ENCODE results near the gene SLC22A1. TPM values are rescaled to one million over a fixed set of nuclear protein-coding genes. Genes with fewer than 3 reads are reported as not detected.

SLC22A1 gene
- total RNA-seq, 1 donor from 2014 or later: 0.57 TPM

Other genes with a start within 250 kb of the SLC22A1 start
- gene MAS1, start 230.8 kb upstream of the SLC22A1 start, total RNA-seq: not detected in 2 replicates
- gene IGF2R, start 152.7 kb upstream of the SLC22A1 start, total RNA-seq: 59.5 and 64.0 TPM in 2 replicates
- gene SLC22A2, start 137.0 kb downstream of the SLC22A1 start, total RNA-seq: not detected in 2 replicates
- gene SLC22A3, start 226.6 kb downstream of the SLC22A1 start, total RNA-seq: not detected in 2 replicates